ENCODE data around the gene MYO10. TPM values are rescaled to one million over a fixed set of nuclear protein-coding genes. Genes with fewer than 3 reads are reported as not detected.
"Not testable (repeated sequence)": the region's sequence is repeated elsewhere in the genome, so short reads cannot be mapped to it uniquely, and the experiment has no call there.

The MYO10 gene
- total RNA-seq, 1 experiment from 2014 or later, result 40.2 TPM

DNA sequence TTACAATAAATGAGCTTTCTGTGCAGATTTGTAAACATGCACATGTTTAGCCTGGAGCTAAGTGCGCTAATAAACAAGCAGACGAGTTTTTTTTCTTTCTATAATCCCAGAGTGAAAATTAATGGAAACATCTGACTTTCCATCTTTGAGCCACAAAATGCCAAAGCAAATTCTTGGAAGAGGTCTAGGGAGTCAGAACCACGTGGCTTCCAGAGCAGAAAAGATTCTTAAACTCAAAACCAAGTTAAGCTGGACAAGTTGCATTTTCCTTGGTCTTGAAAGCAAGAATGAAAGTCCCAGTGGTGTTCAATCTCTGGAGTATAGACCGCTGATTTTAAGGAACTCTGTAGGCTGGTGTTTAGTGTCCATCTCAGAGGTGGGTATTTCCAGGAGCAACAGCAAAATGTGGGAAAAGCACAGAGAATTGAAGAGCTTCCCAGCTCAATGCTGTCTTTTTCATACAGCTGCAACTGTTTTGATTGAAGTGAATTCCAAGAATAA is 71.4 kb downstream of the MYO10 start:
- no peak for DNase-seq (ENCODE audit: low spot score)

- no peak for DNase-seq (ENCODE audit: low spot score)
Observed at GRCh38 chr5:16863469-16863946, 72.6 kb downstream of the MYO10 start.

- DNase-seq (ENCODE audit: low spot score), result no peak
Observed at GRCh38 chr5:16862777-16863176, 73.3 kb downstream of the MYO10 start.

DNA sequence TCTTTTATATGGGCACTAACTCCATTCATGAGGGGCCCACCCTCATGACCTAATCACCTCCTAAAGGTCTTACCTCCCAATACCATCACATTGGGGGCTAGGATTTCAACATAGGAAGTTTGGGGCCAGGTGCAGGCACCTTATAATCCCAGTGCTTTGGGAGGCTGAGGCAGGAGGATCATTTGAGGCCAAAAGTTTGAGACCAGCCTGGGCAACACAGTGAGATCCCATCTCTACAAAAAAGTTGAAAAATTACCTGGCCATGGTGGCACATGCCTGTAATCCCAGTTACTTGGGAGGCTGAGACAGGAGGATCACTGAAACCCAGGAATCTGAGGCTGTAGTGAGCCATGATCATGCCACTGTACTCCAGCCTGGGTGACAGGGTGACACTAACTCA is 76.7 kb downstream of the MYO10 start:
- DNase-seq (ENCODE audit: low spot score), result no peak

GRCh38 chr5:16858151-16858550 is 77.9 kb downstream of the MYO10 start:
- no peak for DNase-seq (ENCODE audit: low spot score)

DNA sequence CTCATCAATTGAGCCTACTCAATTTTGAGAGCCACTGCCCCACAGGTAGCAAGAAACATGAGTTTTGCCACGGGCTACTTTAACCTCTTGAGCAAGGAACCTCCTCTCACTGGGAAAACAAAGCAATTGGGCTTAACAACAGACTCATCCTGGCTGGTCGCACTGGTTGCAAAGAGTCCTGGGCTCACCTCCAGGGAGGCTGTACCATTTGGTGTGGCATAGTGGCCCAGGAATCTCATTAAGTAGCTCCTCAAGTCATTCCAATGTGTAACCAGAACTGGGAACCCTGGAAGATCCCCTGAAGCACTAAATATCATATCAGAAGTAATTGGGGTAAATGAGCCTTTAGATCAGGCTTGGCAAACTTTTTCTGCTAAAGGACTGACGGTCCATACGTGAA is 78.5 kb downstream of the MYO10 start:
- no peak for DNase-seq (ENCODE audit: low spot score)

DNA sequence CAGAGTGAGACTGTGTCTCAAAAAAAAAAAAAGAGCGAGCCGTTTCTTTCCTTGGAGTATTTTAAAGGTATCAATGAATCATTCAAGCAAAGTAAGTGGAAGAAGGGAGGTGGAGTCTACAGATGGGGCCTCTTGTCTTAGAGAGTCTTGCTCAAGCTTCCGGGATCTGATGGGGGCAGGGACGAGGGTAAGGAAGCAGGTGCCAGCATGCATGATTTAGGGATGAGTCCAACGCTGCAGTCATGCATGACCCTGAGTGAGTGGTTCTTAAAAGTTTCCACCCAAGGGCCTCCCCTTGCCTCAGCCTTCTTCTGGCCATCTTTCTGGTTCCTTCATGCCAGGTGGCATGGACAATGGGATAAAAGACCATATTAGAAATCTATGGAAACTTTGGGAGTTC is 79.6 kb downstream of the MYO10 start:
- DNase-seq (ENCODE audit: low spot score), result no peak

DNA sequence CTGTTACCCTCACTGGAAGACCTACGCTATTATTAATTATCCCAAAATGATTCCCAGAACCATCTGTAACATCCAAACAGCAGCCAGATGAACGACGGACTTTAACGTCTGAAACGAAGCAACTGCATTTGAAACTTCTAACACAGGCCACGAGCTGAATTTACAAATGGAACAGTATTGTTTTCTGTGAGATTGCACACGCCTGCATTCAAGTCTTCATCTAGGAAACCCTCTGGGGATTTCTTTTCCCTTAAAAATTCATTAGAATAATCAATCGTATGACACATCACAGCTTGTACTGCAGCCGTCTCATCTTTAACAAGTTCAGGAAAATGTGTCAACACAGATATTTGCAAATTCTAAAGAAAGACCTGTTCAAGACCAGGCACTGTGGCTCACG is 80.2 kb downstream of the MYO10 start:
- no peak for DNase-seq (ENCODE audit: low spot score)

DNA sequence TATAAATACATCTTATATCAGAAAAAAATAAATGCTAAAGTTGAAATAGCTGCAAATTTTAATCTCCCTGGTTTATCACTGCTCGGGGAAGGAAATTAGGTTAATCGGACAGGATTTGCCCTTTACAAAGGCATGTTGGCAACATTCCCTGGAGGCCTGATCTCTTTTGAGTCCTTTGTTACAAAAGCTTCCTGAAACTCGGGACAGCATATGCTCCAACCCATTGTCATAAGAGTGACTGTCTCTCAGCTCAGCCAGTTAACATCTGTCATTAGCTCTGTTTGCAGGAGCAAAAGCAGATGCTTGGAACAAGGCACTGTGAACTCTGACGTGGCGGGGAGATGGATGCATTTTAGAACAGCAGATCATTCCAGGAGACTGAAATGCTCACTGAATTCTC is 80.6 kb downstream of the MYO10 start:
- DNase-seq (ENCODE audit: low spot score), result no peak

GRCh38 chr5:16854351-16854750 is 81.7 kb downstream of the MYO10 start:
- no peak for DNase-seq (ENCODE audit: low spot score)

DNA sequence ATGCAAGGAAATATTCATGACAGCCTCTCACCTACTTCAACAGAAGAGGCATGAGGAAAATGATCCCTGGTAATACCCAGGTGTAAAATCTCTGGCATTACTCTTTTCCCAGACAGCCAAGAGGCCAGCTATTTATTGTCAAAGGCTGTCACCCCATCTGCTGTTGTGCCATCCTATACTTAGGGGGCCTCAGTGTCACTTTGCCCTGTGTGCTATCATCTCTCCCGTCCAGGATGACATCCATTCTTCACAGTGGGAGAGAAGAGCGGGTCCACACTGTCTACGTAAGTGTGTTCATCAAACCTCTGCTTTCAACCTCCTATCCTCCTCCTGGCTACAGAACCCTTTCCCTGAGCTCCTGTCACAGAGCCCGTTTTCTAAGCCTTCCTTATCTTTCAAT is 82.6 kb downstream of the MYO10 start:
- DNase-seq (ENCODE audit: low spot score), result no peak

DNA sequence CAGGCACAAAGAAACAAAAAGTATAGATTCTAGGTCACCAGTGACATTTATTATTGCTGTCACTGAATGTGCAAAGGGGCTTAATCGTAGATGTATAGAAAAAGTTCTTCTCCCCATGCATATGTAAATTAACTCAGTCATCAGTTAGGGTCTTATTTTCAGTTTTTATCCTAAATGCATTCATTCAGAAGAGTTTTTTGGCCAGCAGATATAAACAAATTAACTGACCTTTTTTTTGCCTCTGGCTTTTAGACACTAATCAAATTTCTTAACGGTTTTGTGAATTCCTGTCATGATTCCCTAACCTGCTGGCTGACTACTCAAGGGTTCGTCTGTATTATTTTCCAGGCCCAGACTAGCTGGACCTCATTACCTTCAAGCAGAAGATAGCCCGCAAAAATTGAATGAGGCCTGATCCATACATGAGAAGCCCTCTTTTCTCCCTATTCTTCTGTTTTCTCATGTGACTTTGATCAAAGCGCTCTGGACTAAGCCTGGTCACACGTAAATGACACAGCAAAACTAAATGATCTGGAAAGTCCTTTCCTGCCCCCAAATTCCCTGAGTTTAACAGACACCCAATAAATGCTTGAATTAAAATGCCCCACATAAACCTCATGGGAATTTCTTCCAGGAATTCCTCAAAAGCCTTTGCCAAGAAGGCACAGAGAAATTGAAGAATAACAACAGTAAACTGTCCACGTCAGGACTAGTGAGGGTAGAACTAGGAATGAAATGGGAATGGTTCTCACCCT is 83.7 kb downstream of the MYO10 start:
- DNase-seq (ENCODE audit: low spot score), result no peak

- DNase-seq (ENCODE audit: low spot score), result no peak
Observed at GRCh38 chr5:16849775-16850174, 86.3 kb downstream of the MYO10 start.

DNA sequence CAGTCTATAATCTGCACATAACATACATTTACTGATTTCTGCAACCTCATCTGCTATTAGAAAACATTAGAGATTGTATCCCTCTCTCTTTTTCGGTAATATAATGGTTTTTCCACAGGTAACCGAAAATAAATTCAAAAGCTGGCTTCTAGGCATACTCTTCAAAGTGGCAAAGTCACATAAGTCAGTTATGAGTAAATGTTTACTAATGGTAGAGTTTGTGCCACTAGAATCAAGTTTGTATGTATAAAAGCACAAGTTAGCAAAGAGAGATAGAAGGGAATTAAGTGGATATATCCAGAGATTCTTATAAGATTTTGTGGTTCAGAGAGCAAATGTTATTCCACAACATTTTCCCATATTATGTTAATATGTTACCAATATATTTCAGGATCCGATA is 86.9 kb downstream of the MYO10 start:
- no peak for DNase-seq (ENCODE audit: low spot score)

- peak; percentile 30 for DNase-seq (ENCODE audit: low spot score)
Observed at GRCh38 chr5:16844952-16845351, 91.1 kb downstream of the MYO10 start.

GRCh38 chr5:16842896-16843295 is 93.2 kb downstream of the MYO10 start:
- DNase-seq (ENCODE audit: low spot score), result no peak

DNA sequence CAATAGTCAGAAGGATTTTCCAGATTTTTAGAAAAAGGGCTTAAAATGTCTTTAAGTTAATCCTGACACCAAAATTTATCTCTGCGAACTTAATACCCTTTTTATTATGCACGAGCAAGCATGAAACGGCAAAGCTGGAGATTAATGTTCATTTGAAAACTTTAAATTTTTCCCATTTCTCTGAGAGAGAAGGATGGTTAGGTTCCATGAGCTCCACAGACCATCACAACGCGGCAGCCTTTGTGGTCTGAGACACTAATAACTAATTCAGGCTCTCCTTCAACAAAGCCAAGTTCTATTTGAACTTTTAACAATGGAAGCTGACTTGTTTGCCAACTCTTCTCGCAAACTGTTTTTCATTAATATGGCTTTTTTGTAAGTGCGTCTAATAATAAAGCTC is 94.7 kb downstream of the MYO10 start:
- no peak for DNase-seq (ENCODE audit: low spot score)

DNA sequence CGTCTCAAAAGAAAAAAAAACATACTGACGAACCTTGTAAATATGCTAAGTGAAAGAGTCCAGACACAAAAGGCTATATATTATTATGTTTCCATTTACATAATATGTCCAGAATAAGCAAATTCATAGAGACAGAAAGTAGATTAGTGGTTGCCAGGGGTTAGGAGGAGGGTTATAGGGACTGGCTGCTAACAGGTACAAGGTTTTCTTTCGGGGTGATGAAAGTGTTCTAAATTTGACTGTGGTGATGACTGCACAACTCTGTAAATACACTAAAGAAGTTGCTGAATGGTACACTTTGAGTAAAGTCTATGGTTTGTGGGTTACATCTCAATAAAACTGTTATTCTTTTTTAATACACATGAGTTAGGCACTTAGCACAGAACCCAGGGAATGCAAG is 98.8 kb downstream of the MYO10 start:
- DNase-seq (ENCODE audit: low spot score), result no peak

DNA sequence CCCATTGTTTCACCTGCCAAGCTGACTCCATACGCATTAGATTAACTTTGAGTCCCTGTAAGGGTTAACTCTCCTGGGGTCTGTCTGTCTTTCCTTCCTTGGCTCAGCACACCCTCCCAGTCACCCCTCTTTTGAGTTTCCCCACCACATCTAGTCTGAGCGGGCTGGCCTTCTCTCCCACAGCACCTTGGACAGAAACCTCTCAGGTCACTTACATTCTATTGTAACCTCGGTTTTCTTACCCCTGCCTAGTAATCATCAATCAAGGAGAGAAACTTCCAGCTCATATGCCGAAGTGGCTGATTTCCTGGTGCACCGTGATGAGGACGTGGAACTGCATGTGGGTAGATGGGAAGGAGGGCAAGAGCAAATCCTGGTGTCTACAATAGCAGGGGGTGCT is 102.1 kb downstream of the MYO10 start:
- DNase-seq (ENCODE audit: low spot score), result no peak

DNA sequence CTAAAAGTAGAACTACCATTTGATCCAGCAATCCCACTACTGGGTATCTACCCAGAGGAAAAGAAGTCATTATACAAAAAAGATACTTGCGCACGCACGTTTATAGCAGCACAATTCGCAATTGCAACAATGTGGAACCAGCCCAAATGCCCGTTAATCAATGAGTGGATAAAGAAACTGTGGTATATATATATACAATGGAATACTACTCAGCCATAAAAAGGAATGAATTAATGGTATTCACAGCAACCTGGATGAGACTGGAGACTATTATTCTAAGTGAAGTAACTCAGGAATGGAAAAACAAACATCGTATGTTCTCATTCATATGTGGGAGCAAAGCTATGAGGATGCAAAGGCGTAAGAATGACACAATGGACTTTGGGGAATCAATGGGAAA is 104.8 kb downstream of the MYO10 start:
- DNase-seq (ENCODE audit: low spot score), result not testable (repeated sequence)

DNA sequence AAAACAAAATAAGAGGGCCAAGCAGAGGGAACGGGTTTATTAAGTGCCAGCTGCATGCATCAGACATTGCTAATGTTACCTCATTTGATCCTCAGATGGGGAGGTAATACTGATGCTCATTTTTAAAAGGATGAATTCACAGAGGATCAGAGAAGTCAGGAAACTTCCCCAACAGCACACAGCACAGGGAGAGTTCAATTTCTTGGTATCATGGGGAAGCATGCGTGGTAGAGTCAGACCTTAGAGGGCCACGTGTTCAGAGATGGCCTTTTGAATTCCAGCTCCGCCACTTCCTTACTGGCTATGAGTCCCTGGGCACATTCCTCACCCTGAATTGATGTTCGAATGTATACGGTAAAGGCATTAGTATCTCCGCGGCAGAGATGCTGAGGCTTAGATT is 108.3 kb downstream of the MYO10 start:
- no peak for DNase-seq (ENCODE audit: low spot score)

- no peak for DNase-seq (ENCODE audit: low spot score)
Observed at GRCh38 chr5:16826379-16827125, 109.5 kb downstream of the MYO10 start.
